NCI-H82 treated with DMSO at 0.1 percent for 48 hours (cell line): ENCODE data around the gene CACNB2.
"Not testable (repeated sequence)": the region's sequence is repeated elsewhere in the genome, so short reads cannot be mapped to it uniquely, and the experiment has no call there.

Experiments used
- DNase-seq: peaks from one replicate; lab custom pipeline; 2025; ENCODE audit not compliant: unreplicated experiment; lab: John Stamatoyannopoulos, UW

The CACNB2 gene

GRCh38 chr10:18556522-18557147, 416.4 kb downstream of the CACNB2 start:
- DNase-seq, result no peak

- DNase-seq, result no peak
Measured at GRCh38 chr10:18557960-18558359, 417.7 kb downstream of the CACNB2 start.

GRCh38 chr10:18561861-18562551, 421.8 kb downstream of the CACNB2 start:
- DNase-seq, result no peak

- no peak for DNase-seq
Measured at GRCh38 chr10:18563003-18563726, 422.9 kb downstream of the CACNB2 start.

GRCh38 chr10:18565006-18565405, 424.8 kb downstream of the CACNB2 start:
- DNase-seq, result no peak

GRCh38 chr10:18566177-18566576, 426.0 kb downstream of the CACNB2 start:
- no peak for DNase-seq

GRCh38 chr10:18567343-18567856, 427.2 kb downstream of the CACNB2 start:
- DNase-seq, result no peak

- not testable (repeated sequence) for DNase-seq
Measured at GRCh38 chr10:18570386-18570785, 430.2 kb downstream of the CACNB2 start.

- no peak for DNase-seq
Measured at GRCh38 chr10:18571076-18571475, 430.9 kb downstream of the CACNB2 start.

- no peak for DNase-seq
Measured at GRCh38 chr10:18571780-18572179, 431.6 kb downstream of the CACNB2 start.

GRCh38 chr10:18572959-18573561, 432.8 kb downstream of the CACNB2 start:
- DNase-seq, result no peak

- DNase-seq, result no peak
Measured at GRCh38 chr10:18576586-18576985, 436.4 kb downstream of the CACNB2 start.

GRCh38 chr10:18577823-18578685, 437.8 kb downstream of the CACNB2 start:
- no peak for DNase-seq

GRCh38 chr10:18582803-18583202, 442.6 kb downstream of the CACNB2 start:
- no peak for DNase-seq

- DNase-seq, result no peak
Measured at GRCh38 chr10:18583575-18584270, 443.5 kb downstream of the CACNB2 start.

- not testable (repeated sequence) for DNase-seq
Measured at GRCh38 chr10:18586637-18587036, 446.4 kb downstream of the CACNB2 start.

- not testable (repeated sequence) for DNase-seq
Measured at GRCh38 chr10:18591141-18591540, 450.9 kb downstream of the CACNB2 start.
